LNCaP clone FGC (cell line): ENCODE results near the gene KCNH6.

ENCODE experiments used
- DNase-seq: peaks from one replicate; pipeline ENCODE4 v3.0.0-alpha.2; 2011; ENCODE audit warnings: low read depth
- H3K4me3 ChIP-seq: 2 replicates; pipeline ENCODE4 v1.5.1; 2011; ENCODE audit warnings: mild to moderate bottlenecking, low read depth, low read length, control low read depth
- CTCF ChIP-seq: IDR thresholded peaks from 2 replicates; pipeline ENCODE4 v1.5.1; 2012; ENCODE audit warnings: mild to moderate bottlenecking; ENCODE audit not compliant: control insufficient read depth, insufficient read depth; ENCODE audit errors: extremely low read depth

Gene KCNH6, protein sequence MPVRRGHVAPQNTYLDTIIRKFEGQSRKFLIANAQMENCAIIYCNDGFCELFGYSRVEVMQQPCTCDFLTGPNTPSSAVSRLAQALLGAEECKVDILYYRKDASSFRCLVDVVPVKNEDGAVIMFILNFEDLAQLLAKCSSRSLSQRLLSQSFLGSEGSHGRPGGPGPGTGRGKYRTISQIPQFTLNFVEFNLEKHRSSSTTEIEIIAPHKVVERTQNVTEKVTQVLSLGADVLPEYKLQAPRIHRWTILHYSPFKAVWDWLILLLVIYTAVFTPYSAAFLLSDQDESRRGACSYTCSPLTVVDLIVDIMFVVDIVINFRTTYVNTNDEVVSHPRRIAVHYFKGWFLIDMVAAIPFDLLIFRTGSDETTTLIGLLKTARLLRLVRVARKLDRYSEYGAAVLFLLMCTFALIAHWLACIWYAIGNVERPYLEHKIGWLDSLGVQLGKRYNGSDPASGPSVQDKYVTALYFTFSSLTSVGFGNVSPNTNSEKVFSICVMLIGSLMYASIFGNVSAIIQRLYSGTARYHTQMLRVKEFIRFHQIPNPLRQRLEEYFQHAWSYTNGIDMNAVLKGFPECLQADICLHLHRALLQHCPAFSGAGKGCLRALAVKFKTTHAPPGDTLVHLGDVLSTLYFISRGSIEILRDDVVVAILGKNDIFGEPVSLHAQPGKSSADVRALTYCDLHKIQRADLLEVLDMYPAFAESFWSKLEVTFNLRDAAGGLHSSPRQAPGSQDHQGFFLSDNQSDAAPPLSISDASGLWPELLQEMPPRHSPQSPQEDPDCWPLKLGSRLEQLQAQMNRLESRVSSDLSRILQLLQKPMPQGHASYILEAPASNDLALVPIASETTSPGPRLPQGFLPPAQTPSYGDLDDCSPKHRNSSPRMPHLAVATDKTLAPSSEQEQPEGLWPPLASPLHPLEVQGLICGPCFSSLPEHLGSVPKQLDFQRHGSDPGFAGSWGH

GRCh38 chr17:63523253-63523855 lies at the start of gene KCNH6:
KCNH6 (plus strand) TSS chr17:63523358; CDS start chr17:63523414, 56 bp downstream.
- no peak for DNase-seq
- H3K4me3 ChIP-seq: no peak within 1 kb of the TSS
- TF ChIP-seq CTCF: no peak

- H3K4me3 ChIP-seq: no peak overlapping the region
- TF ChIP-seq CTCF: no peak
- DNase-seq: peak; percentile 83
Measured at GRCh38 chr17:63474174-63474573, 49.0 kb upstream of the KCNH6 start.

DNA sequence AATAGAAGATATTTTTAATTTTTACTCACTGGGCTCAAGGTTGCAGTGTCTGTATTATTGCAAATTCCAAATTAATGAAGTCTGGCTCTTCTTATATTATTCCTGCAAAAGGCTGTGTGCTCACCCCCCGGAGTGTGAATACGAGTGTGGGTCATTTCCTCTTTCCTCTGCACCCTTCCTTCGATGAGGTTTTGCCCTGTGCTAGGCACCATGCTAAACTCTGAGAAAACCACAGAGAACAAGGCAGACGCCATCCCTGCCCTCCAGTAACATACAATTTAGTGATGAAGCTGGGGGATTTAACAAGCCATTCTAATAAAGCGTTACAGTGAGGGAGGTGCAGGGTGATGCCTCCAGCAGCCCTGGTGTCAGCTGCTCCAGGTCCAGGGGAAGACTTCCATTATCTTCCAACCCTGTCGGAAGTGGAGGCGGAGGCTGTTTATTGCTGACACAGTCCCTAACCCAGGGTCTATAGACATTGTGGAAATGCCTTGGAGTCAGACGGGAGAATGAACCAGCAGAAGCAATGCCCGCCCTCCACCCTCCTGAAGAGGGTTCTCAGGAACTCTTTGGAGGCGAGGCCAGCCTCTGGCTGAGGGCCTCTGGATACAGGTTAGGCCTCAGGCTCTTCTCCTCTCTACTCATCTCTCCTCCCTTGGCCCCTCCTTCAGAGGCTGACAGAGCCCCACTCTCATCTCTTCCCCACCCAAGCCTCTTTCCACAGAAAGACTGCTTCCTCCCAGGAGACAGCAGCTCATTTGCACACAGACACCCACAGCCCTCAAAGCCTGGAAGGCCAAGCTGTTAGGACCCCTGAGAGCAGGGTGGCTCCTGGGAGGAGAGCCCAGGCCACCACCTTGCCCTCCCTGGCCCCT lies 48.3 kb upstream of the KCNH6 start:
- no peak for TF ChIP-seq CTCF
- DNase-seq: no peak
- H3K4me3 ChIP-seq: no peak overlapping the region

- H3K4me3 ChIP-seq: no peak overlapping the region
- TF ChIP-seq CTCF: no peak
- DNase-seq: no peak
Measured at GRCh38 chr17:63475491-63476412, 47.4 kb upstream of the KCNH6 start.

DNA sequence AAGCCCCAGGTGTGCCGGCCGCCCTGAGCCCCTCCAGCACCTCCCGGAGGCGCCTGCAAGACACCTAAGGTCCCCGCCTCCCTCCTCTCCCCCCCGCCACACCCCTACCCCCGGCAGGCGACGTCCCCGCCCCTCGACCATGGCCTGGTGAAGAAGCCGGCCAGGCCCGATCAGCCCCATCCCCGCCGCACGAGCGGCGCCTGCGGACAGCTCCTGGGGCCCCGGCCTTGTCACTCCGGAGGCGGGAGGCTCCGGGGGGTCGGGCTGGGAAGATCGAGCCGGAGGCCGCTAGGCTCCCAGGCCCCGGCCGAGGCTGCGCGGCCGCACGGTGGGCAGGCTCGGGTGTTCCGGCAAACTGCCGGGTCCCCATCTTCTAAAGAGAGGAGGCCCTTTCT lies 46.7 kb upstream of the KCNH6 start:
- no peak overlapping the region for H3K4me3 ChIP-seq
- no peak for DNase-seq
- TF ChIP-seq CTCF: no peak
